NAMALWA (cell line): ENCODE results near the gene UBE2V1.
"Not testable (repeated sequence)": the region's sequence is repeated elsewhere in the genome, so short reads cannot be mapped to it uniquely, and the experiment has no call there.

ENCODE experiments used
- DNase-seq: peaks from one replicate; pipeline ENCODE4 v3.0.0-alpha.2; 2015; ENCODE audit warnings: low spot score

Gene UBE2V1

DNA sequence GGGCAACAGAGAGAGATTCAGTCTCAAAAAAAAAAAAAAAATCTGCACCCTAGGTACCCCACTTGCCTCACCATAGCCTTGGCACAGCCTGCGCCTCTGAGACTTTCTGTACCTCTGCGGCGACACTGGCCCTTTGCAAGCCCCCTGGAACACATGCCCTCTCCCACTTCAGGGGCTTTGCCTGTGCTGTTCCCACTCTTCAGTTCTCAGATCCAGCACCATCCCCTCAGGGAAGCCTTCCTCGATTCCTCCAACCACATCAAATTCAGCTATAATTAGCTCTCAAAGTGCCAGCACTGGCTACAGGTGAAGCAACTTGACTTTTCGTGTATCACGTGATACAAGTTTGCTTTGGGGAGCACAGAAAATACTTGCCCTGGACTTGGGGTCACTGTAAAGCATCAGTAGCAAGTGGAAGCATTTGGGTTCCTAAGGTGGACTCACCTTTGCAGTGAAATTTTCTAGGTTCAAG is 2.1 kb upstream of the UBE2V1 start:
- DNase-seq = peak; percentile 25

DNA sequence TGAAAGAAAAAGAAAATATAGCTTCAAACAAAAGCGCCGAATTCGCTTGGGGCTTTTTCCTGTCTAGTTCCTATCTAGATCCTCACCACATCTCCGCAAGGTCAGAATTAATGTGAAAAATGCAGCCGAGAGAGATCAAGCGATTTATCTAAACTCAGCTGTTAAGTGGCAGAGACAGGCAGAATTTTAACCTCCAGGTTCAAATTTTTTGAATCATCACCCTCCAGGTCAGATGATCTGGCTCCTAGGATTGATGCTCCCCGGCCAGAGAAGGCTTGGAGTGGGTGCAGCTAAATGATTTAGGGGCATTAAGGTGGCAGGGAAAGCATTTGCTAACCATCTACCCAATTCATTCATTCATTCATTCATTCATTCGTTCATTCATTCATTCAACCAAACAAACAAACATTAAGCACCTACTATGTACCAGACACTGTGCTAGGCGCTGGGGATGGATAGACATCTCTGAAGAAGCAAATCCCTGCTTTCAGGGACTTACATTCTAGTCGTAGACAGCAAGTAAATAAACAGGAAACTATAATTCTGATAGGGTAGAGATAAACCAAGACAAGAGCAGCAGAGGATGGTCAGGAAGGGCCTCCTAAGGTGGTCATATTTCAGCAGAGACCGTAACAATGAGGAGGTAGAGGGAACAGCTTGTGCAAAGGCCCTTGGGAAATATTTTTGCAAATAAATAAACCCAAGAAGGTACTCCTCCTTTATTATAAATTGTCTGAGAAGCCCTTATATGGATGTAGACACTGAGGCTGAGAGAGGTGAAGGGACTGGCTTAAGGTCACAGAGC is 672 bp upstream of the UBE2V1 start:
- DNase-seq = peak; percentile 23

DNA sequence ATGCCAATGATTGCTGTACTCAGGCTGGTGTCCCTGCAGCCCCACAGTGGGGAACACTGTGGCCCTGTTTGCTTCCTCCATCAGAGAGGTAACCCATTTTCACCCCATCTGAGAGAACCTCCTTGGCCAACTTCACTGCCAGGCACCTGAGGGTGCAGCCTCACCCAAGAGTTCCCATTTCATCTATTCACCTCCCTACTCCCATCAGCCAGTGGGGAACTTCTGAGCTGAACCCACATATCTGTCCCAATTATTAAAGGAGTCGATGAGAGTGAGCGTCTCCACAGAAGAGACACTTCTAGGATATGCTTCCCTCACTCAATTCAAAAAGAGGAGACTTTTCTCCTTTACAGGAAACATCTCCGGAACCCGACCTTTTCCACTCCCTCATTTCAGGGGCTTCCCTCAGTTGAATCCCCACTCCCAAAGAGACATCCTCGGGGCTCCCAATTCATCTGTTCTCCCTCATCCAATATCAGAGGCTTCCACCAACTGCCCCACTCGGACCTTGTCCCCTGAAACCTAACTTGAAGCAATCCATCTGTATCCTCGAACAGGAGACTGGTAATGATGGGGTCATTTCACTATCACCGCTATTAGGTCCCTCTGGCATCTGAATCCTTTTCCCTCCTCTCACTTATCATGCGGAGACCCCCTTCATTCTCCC is 988 bp downstream of the UBE2V1 start:
- no peak for DNase-seq

DNA sequence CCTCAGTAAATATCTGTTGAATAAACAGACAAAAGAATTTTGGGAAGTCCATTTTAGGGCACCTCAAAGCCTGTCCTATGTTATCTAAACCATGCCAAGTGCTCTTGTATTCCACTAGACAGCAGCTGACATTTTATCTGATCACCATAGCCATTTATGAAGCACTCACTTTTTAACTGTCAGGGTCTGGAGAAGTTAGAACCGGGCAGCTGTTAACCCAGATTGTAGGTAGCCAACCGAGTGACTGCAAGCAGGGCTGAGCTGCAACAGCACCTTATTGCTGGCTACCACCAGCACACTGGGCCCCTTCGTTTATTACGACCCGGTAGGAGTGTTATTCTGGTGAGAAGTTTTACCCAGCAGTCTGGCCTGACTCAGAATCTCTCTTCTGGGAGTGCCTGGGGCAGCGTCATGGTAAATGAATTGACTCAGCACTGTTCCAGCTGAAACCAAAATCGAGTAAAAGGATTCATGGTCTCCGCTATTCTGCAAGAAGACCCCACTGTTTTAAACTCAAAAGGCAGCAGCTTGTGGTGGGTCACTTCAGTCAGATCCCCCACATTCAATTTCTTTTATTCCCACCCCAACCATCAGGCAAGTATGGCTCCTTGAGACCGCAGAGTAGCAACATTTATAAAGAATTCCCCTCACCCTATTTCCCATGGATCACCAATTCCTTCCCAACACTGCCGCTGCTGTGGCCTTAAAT is 1.7 kb downstream of the UBE2V1 start:
- DNase-seq = no peak

DNA sequence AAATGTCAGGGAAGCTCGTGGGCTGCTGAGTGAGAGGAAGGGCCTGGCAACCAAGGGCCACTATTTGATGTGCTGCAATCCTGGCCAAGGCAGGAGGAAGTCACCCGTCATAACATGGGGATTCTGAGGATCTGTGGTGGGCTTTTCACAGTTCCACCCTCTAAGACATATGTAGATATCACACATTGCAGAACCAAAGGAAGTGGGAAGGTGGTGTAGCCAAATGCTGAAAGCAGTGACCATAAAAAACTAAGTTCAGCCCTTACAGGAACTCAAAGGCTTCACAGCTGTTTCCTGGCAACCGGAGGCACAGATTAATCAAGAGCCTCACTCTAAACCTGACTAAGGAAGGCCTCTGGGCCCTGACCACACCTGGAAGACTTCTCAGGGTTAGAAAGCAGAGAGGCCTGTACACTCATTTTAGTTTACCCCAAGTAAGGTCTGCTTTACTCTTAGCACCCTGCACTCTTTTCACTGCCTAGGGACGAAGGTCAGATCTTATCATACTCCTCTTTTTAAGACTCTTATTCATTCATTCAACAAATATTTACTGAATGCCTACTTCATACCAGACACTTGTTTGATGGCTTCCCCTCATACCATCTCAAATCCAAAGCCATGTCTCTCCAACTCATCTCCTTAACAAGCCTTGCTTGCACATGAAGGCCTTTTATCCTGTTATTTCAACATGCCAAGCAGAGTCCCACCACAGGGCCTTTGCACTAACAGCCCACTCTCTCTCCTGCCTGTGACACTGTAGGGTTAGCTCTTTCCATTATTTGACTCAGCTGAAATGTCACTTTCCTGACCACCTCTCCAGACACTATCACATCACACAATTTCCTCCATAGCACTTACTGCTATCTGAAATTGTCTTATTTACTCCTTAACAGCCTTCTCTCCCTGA is 2.6 kb downstream of the UBE2V1 start:
- peak; percentile 69 for DNase-seq

DNA sequence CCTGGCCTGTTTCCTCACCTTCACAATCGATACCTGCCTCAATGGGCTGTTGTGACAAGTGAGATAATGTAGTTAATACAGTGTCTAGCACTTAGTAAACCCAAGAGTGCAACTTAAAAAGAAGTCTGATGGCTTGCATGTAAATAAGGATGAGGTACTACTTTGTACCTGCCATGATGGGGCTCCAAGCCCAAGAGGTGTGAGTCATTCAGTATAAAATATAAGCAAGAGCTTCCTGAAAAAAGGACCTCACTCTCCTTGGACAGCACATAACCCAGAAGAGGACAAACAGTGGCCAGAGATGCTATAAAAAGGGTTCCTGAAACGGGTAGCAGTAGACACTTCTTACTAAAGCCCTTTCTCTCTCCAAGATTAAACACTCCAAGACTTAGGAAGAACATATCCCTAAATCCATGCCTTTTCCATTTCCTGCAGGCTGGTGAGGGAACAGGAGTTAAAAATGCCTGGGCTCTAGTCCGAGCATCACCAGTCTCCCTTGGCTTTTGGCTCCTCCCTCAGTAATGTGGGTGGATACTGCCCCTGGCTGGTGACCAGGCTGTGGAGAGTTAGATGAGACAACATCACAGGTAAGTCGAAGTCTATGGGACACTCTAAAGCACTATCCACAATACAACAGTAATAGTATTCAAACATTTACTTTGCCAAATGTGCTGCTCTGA is 4.3 kb downstream of the UBE2V1 start:
- no peak for DNase-seq

DNA sequence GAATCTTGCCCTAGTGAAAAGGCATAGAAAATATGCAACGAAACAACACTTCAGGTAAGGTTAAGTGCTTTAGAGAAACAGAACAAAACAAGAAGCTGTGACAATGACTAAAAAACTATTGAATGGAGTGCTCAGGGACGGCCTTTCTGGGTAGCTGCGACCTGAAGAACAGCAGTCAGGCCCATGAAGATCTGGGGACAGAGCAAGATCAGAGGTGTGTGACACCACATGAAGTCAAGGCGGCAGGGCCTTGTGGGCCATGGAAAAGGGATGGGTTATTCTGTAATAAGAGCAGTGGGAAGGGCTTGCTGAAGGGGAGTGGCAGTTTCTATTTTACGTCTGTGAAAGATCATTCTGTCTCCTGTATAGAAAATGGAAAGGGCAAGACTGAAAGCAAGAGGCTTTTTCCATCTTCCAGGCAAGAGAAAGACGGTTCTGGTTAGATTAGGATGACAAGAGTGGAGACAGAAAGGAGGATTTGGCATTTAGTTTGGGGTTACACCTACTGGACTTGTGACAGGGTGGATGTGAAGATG is 5.1 kb downstream of the UBE2V1 start:
- DNase-seq = no peak

DNA sequence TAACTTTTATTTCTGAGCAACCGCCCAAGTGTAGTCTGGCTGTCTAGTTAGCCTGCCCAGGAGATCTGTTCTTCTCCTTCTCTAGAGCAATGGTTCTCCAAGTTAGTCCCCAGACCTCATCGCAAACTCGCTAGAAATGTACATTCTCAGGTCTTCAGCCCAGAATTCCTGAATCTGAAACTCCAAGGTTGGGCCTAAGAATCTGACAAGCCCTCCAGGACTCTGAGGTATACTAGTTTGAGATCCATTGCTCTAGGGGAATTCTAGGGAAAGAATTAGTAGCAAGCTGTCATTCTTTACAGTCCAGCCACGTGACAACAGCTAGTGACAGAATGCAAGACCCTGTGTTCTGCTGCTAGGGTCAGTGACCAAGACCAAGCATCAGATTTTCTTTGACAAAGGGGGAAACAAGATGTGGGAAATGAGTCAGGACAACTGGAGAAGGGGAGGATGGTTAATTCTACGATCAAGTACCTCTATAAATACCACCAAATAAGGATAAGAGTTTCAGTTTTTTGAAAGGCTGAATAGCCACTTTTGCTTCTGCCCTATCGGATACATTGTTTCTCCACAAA is 5.8 kb downstream of the UBE2V1 start:
- DNase-seq = no peak

DNA sequence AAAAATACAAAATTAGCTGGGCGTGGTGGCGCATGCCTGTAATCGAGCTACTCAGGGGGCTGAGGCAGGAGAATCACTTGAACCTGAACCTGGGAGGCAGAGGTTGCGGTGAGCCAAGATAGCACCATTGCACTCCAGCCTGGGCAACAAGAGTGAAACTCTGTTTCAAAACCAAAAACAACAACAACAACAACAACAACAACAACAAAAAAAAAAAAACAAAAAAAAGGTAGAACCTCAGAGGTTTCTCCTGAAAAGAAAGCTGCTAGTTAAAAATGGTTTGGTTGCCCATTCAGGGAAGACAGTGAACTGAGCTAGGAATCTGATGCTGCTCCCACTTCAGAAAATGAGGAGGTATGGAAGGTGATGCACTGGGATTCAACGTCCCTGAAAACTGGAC is 6.3 kb downstream of the UBE2V1 start:
- DNase-seq = not testable (repeated sequence)

DNA sequence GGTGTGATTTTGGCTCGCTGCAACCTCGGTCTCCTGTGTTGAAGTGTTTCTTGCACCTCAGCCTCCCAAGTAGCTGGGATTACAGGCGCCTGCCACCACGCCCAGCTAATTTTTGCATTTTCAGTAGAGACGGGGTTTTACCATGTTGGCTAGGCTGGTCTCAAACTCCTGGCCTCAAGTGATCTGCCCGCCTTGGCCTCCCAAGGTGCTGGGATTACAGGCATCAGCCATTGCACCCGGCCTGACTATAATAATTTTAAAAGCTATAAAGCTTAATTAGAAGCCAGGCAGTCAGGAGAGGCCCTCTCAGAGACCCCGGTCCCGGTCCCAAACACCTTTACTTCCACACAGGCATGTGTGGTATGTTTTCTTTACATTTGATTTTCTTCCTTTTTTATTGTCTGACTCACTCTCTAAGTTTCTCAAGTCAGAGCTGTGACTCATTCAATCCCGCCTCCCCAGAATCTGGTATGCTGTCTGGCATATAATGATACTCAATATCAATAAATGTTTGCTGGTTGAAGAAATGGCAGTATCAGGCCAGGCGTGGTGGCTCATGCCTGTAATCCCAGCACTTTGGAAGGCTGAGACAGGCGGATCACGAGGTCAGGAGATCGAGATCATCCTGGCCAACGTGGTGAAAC is 9.4 kb downstream of the UBE2V1 start:
- not testable (repeated sequence) for DNase-seq

DNA sequence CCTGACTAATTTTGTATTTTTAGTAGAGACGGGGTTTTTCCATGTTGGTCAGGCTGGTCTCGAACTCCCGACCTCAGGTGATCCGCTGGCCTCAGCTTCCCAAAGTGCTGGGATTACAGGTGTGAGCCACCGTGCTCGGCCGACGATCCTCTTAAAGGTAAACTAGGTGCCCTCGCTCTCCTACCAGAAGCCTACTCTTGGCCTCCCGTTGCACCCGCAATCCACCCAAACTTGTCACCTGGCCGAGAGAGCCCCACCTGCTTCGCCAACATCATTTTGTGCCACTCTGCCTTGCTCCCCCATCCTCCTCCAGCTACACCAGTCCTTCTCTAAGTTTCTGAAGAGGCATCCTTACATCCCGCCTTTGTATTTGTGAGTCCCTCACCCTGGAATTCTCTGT is 10.4 kb downstream of the UBE2V1 start:
- DNase-seq = not testable (repeated sequence)

DNA sequence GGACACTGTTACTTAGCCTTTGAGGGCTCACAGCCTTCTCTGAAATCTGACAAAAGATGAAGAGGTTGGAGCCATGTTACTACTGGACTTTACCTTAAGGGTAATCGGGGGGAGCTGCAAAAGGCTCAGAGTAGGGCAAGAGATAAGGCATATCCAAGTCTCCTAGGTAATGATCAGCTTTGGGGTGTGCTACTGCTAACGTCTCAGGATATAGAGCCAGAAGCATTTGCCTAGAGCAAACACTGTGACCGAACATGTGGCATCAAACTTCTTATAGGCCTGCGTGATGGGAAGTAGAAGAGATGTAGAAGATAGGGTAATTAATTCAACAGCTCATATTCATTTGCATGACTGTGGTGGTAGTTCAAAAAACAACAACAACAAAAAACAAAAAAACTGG is 11.1 kb downstream of the UBE2V1 start:
- no peak for DNase-seq

DNA sequence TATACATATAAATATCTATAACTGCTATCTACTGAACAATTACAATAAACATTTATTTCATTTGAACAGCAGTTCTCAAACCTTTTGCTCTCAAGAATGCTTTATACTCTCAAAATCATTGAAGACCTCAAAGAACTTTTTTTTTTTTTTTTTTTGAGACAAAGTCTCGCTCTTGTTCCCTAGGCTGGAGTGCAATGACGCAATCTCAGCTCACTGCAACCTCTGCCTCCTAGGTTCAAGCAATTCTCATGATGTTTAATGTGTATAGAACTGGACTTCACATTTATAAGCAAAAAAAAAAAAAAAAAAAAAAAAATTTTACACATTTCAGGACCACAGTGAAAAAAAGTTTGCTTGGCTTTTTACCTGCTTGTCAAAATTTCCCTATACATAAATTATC is 11.7 kb downstream of the UBE2V1 start:
- DNase-seq = no peak

DNA sequence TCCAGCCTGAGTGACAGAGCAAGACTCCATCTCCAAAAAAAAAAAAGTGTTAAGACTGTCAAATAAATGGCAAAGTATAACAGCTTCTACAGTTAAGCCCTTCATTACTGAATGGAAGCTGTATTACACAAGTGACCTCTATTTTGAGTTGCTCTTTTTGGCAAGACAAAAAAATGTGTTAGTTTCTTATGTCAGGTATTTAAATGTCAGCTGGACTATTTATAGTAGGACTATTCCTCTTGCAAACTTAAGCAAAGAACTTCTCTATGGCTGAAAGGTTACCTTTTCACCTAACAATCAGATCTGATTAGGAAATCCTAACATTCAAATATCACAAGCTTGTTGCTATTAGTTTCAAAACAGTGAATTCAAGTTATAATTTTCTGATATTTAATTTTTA is 12.4 kb downstream of the UBE2V1 start:
- no peak for DNase-seq

DNA sequence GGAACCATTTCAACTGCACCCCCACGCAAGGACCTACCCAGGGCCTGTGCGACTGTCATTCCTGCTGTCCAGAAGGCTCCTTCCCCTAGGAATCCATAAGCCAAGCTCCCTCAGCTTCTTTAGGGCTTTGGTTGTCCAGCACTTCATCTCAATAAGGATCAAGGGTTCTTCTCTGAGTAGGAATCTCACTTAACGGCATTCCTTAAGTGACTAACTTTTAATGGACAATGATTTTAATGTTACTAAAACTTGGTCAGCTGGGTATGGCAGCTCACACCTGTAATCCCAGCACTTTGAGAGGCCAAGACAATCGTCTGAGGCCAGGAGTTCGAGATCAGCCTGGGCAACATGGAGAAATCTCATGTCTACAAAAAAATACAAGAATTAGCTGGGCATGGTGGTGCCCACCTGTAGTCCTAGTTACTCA is 13.4 kb downstream of the UBE2V1 start:
- no peak for DNase-seq

DNA sequence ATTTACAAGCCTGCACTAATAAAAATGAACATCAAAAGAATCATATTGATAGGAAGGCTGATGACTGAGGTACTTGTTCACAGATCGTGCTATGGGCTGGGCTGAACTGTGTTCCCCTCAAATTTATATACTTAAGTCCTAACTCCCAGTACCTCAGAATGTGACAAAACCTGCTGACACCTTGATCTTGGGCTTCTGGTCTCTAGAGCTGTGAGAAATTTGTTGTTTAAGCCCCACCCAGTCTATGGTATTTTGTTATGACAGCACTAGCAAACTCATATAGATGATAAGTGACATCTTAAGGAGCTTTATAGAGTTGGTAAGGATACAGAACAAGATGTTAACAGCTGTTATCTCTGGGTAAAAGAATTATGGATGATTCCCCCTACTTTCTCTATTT is 13.8 kb downstream of the UBE2V1 start:
- DNase-seq = no peak

DNA sequence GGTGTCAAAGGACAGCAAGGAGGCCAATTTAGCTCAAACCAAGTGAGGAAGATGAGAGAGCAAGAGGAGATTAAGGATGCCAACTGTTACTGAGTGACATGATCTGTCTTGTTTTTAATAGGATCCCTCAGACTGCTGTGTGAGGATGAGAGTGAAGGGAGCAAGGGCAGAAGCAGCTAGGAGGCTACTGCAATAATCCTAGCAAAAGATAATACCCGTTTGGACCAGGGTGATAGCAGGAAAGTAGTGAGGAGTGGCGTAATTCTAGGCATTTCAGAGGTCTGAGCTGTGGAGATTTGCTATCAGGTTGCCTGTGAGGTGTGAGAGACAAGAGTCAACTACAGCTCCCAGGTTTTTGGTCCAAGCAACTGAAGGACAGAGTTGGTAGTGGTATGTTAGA is 14.7 kb downstream of the UBE2V1 start:
- DNase-seq = no peak

DNA sequence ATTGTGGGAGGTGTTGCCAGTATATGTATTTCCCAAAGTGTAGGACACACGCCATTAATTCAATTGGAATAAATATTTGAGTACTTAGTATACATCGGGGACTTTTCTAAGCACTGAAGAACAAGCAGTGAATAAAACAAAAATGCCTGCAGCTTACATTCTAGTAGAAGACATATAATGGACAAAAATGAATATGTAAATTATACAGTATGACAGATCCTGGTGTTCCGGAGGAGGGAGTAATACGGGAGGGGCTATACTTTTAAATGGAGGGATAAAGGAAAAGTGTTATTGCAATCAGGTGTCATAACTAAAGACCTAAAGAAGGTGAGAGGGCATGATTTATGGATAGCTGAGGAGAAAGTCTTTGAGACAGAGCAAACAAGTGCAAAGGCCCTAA is 15.1 kb downstream of the UBE2V1 start:
- DNase-seq = no peak

DNA sequence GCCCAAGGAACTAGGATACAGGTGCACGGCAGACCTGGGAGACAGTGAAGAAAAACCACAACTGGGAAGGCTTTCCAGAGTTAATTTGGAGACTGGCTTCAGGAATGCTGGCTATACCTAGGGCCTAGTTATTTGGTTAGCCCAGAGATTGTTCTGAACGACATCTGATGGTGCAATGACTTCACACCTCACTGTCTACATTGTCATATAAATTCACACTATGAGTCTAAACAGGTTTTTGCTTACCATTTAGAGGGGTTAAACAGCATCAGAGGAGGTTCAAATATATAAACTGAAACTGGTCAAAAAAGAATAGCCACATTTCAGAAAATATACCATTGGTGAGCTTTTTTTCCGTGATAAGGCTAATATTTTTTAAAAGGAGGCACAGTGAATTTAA is 16.7 kb downstream of the UBE2V1 start:
- no peak for DNase-seq

DNA sequence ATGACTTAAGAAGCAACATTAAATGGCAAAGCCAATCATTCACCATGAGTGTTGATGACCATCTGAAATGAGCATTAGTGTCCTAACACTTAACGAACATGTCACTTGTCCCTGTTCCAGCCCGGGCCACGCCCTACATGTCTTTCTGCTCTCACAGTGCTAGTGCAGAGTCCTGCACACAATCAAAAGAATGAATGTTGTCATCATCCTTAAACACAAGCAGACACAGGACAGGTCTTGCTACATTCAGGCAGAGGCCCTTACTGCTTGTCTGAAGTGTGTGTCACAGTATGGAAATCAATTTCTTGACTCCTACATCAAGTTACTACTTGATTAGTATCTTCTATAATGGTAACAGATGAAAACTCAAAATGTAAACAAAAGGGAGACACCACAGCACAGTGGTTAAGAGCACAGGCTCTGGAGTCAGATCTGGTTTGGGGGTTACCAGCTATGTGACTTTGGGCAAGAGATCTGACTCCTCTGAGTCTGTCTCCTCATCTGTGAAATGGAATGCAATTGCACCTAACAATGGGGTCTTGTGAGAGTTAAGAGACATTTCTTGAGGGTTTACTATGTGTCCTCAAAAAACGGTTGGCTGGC is 17.4 kb downstream of the UBE2V1 start:
- no peak for DNase-seq
